HFF-Myc (cell line): ENCODE results near the gene TNS1.
A peak's percentile ranks its signal among the peaks of the same experiment; 100 is the strongest.

Experiments used
- DNase-seq: peaks from one replicate; pipeline ENCODE4 v3.0.0-alpha.2; 2011; ENCODE audit warnings: low read depth; ENCODE audit errors: extremely low read depth
- H3K4me3 ChIP-seq: replicated peaks from 2 replicates; pipeline ENCODE4 v1.5.1; 2011; ENCODE audit warnings: low read depth, mild to moderate bottlenecking, control low read depth, low read length
- TF ChIP-seq, protein P1 (sequence below): IDR thresholded peaks from 2 replicates; pipeline ENCODE4 v1.5.1; 2012; ENCODE audit warnings: mild to moderate bottlenecking, low read depth, low read length, control low read depth; ENCODE audit errors: missing control alignments

TNS1 gene

DNA sequence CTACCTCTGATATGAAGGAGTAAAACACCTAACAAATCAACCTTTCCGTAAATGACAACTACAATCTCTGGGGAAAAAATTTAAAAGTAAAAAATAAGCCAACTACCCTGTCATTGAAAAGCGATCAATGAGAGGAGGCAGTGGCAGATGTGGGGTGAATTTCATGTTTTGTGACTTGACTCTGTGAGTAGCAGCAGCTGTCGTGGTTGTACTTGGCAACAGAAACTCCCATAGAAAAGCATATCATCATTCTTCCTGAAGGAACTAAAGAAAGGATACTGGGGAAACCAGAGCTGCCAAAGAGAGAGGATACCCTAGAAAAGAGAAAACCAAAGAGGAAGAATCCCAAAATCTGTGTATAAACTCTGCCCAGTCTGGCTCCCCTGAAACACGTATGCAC lies 236.4 kb downstream of the TNS1 start:
- TF ChIP-seq, protein P1, sequence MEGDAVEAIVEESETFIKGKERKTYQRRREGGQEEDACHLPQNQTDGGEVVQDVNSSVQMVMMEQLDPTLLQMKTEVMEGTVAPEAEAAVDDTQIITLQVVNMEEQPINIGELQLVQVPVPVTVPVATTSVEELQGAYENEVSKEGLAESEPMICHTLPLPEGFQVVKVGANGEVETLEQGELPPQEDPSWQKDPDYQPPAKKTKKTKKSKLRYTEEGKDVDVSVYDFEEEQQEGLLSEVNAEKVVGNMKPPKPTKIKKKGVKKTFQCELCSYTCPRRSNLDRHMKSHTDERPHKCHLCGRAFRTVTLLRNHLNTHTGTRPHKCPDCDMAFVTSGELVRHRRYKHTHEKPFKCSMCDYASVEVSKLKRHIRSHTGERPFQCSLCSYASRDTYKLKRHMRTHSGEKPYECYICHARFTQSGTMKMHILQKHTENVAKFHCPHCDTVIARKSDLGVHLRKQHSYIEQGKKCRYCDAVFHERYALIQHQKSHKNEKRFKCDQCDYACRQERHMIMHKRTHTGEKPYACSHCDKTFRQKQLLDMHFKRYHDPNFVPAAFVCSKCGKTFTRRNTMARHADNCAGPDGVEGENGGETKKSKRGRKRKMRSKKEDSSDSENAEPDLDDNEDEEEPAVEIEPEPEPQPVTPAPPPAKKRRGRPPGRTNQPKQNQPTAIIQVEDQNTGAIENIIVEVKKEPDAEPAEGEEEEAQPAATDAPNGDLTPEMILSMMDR = no peak
- DNase-seq = no peak
- H3K4me3 ChIP-seq = no peak overlapping the region

DNA sequence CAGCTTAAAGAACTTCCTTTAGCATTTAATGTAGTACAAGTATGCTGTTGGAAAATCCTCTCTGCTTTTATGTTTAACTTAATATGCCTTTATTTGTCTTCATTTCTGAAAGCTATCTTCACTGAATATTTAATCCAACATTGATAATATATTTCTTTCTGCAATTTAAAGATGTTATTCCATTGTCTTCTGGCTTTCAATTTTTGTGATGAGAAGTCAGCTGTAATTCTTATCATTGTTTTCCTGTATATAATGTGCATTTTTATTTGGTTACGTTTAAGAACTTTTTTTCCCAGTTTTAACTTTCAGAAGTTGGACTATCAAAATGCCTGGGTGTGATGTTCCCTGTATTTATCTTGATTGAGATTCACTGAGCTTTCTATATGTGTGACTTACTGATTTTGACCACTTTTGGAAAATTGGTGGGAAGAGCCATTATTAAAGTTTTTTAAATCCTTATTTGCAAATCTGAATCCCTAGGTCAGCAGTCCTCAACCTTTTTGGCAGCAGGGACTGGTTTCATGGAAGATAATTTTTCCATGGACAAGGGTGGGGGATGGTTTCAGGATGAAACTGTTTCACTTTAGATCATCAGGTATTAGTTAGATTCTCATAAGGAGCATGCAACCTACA lies 241.0 kb downstream of the TNS1 start:
- no peak overlapping the region for H3K4me3 ChIP-seq
- DNase-seq = no peak
- TF ChIP-seq, protein P1 = no peak

DNA sequence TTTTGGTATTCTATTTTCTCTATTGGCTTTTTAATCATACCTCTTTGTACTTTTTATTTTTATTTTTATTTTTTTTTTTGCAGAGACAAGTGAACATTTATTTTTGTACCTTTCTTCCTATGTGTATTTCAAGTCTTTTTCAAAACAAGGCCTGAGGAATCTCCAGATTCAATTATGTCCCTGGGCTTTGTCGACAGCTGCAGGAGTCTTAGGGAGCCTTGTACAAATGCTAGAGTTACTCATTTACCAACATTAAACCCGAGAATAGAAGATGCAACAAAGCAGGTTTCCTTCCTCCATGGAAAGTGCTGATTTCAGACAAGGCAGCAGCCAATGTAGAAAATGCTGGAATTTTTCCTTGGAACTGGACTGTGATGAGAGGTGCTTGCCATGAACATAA lies 242.8 kb downstream of the TNS1 start:
- H3K4me3 ChIP-seq = no peak overlapping the region
- TF ChIP-seq, protein P1 = no peak
- DNase-seq = no peak

DNA sequence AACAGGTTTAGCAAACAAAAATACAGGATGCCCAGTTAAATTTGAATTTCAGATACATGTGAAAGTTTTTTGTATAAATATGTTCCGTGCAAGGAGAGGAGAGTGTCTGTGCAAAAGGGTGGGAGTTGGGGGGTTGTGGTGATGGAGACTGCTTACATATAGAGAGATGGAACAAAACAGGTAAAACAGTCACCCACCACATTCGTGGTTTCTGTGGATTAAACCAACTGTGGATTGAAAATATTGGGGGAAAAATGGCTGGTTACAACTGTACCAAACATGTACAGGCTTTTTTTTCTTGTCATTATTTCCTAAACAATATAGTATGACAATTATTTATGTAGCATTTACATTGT lies 245.7 kb downstream of the TNS1 start:
- no peak overlapping the region for H3K4me3 ChIP-seq
- DNase-seq = no peak
- TF ChIP-seq, protein P1 = no peak

DNA sequence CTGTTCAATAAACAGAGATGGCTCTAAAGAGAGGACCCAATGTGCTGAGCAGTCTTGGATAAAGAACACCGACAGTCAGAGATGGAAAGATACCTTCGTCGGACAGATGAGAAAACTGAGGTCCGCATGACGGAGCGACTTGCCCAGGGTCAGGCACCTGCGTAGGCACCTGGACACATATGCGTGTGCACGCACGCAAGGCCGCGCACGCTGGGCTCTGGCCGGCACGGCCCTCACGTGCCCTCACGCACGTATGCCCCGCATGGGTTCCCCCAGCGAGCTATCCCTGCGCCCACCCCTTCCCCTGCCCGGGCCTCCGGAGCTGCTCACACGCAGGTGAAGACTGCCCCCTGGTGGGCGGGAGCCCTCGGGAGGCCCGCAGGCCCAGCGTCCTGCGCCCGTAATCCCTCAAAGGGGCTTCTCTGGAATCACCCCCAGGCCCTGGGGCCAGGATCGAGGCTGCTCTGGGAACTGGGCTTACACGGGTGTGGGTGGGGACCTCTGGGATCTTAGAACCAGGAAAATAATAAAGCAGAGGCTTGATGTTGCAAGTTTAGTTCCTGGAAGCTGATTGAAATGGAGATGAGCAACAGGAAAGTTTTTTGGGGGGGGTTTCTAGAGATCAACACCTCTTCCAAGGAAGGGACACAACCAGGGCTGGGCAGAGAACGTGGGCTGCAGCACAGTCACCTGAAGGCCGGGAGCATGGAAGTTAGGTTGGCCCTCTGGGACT lies 246.3 kb downstream of the TNS1 start:
- no peak for DNase-seq
- TF ChIP-seq, protein P1 = peak; percentile 95
- no peak overlapping the region for H3K4me3 ChIP-seq

DNA sequence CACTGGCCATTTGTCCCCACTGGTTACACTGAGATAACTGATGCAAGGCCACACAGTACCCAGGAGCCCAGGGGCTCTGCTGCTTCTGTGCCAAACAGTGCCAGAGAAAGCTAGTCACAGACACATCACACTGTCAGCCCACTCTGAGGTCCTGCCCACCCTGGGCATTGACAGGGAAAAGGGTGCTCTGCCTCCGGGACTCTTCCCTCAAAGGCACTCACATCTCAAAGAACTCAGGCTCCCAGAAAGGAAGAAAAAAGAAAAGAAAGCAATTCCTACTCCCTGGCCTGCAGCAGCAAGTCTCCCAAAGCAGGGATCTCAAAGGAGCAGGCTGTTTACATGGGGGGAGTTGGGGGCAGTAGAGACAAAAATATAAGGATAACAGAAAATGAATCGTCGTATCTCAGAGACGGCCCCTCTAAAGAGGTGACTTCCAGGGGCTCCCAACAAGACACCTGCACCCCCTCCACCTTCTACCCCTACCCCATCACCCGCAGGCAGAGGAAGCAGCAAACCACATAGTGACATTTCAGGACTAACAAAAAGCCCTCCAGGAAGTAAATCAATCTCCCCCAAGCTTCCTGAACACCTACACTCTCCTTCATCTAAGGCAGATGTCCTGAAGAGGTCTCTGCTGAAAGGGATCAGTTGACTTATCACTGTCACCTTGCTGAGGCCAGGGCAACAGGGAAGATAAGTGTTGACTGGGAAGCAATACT lies 247.6 kb downstream of the TNS1 start:
- no peak for DNase-seq
- TF ChIP-seq, protein P1 = no peak
- H3K4me3 ChIP-seq = no peak overlapping the region
